GM06990 (cell line): ENCODE results near the gene TAF1B.
"Not testable (repeated sequence)": the region's sequence is repeated elsewhere in the genome, so short reads cannot be mapped to it uniquely, and the experiment has no call there.

Experiments used
- DNase-seq: peaks from one replicate; pipeline ENCODE4 v3.0.0-alpha.2; 2011; ENCODE audit not compliant: insufficient read length; ENCODE audit errors: extremely low read depth
- H3K27me3 ChIP-seq: replicated peaks from 2 replicates; pipeline ENCODE4 v1.6.0; 2011; ENCODE audit warnings: low read length; ENCODE audit not compliant: control insufficient read depth, insufficient read depth
- H3K36me3 ChIP-seq: 2 replicates; pipeline ENCODE4 v1.5.1; 2011; ENCODE audit warnings: low read length; ENCODE audit not compliant: control insufficient read depth, insufficient read depth
- H3K4me3 ChIP-seq: replicated peaks from 2 replicates; pipeline ENCODE4 v1.5.1; 2011; ENCODE audit warnings: low read depth, mild to moderate bottlenecking, control low read depth, low read length
- CTCF ChIP-seq: IDR thresholded peaks from 2 replicates; pipeline ENCODE4 v1.5.1; 2011; ENCODE audit warnings: low read length, control low read depth, mild to moderate bottlenecking, inconsistent platforms; ENCODE audit not compliant: insufficient read depth, poor library complexity, severe bottlenecking

Gene TAF1B

GRCh38 chr2:9831670-9832069, 11.6 kb upstream of the TAF1B start:
- H3K4me3 ChIP-seq = no peak overlapping the region
- no peak for TF ChIP-seq CTCF
- no peaks in the 10 kb centered on the region; the same call in 1 of the 2 replicates for H3K27me3 ChIP-seq
- DNase-seq = no peak
- H3K36me3 ChIP-seq = no peaks in the 10 kb centered on the region

- TF ChIP-seq CTCF = no peak
- Histone ChIP-seq H3K36me3 (no peaks in the 10 kb centered on the region), H3K4me3 (no peak overlapping the region), H3K27me3 (no peaks in the 10 kb centered on the region; the same call in 1 of the 2 replicates)
- no peak for DNase-seq
These were observed 10.7 kb upstream of the TAF1B start for GRCh38 chr2:9832586-9832985.

- not testable (repeated sequence) for H3K27me3 ChIP-seq, DNase-seq, H3K4me3 ChIP-seq, H3K36me3 ChIP-seq
These were observed 8.2 kb upstream of the TAF1B start for GRCh38 chr2:9835068-9835467.

GRCh38 chr2:9836074-9836473, 7.2 kb upstream of the TAF1B start:
- DNase-seq = no peak
- H3K36me3 ChIP-seq = no peaks in the 10 kb centered on the region
- no peak for TF ChIP-seq CTCF
- H3K27me3 ChIP-seq = no peaks in the 10 kb centered on the region; the same call in 1 of the 2 replicates
- no peak overlapping the region for H3K4me3 ChIP-seq

- Histone ChIP-seq H3K4me3 (no peak overlapping the region), H3K36me3 (no peaks in the 10 kb centered on the region), H3K27me3 (no peaks in the 10 kb centered on the region; the same call in 1 of the 2 replicates)
- no peak for DNase-seq
- no peak for TF ChIP-seq CTCF
These were observed 6.8 kb upstream of the TAF1B start for GRCh38 chr2:9836517-9836916.

- no peak for DNase-seq
- Histone ChIP-seq H3K4me3 (no peak overlapping the region), H3K27me3 (no peaks in the 10 kb centered on the region; the same call in 1 of the 2 replicates), H3K36me3 (no peaks in the 10 kb centered on the region)
- TF ChIP-seq CTCF = no peak
These were observed 5.8 kb upstream of the TAF1B start for GRCh38 chr2:9837451-9837850.
